NCI-H1694 (cell line): Measurements from ENCODE around the gene FYN.

Experiments used
- DNase-seq: peaks from one replicate; lab custom pipeline; 2025; lab: John Stamatoyannopoulos, UW

The FYN gene

GRCh38 chr6:111725446-111726112, 147.7 kb downstream of the FYN start:
- no peak for DNase-seq

DNA sequence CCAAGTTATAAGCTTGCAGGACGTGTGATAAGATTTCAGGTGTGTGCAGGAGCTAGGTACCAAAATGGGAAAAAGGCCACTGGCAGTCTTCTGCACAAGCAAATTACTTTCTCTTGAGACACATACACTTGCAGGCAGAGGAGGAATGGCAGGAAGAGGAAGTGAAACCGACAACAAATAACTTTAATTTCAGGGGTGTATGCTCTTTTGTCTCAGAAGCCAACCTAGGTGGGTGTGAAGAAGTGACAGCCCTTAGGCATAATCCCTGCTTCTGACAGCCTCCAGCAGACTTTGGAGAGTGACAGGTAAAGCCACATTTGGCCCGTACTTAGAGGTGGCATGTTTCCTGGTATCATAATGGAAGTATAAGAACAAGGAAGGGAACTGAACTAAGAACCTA, 148.7 kb downstream of the FYN start:
- DNase-seq, result no peak

DNA sequence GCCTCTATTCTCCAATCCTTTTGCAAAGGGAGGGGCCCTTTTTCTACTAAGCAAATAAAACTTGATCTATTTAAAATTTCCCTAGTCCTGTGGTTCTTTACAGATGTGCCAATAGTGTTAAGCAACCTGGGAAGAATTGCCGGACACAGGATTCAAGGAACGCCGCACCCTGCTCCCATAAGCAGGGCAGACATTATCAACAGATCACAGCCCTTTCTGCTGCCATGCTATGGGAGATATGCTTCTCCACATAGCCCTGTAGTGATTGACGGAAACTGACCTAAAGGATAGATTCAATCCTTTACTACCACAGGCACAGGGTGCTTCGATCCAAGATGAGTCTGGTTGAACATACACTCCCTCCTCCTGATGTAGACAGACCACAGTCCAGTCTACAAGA, 149.2 kb downstream of the FYN start:
- no peak for DNase-seq

GRCh38 chr6:111723412-111723970, 149.8 kb downstream of the FYN start:
- no peak for DNase-seq

GRCh38 chr6:111722179-111722731, 151.0 kb downstream of the FYN start:
- DNase-seq, result no peak

DNA sequence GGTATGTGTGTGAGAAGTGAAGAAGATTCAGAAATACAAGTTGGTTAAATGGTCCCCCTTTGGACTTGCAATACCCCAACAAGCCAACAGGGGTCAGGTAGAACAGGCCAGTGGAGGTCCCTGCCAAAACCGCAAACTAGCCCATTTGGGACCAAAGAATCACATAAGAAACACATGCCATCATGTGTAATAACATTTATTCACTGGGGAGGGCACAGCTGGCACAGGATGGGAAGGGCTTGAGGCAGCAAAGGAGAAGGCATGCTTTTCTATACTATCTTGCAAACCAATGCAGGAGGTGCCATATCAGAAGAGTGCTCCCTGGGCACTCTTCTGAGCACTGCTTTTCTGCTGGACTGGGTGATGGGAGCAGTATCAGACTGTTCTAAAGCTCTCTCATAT, 151.5 kb downstream of the FYN start:
- no peak for DNase-seq

DNA sequence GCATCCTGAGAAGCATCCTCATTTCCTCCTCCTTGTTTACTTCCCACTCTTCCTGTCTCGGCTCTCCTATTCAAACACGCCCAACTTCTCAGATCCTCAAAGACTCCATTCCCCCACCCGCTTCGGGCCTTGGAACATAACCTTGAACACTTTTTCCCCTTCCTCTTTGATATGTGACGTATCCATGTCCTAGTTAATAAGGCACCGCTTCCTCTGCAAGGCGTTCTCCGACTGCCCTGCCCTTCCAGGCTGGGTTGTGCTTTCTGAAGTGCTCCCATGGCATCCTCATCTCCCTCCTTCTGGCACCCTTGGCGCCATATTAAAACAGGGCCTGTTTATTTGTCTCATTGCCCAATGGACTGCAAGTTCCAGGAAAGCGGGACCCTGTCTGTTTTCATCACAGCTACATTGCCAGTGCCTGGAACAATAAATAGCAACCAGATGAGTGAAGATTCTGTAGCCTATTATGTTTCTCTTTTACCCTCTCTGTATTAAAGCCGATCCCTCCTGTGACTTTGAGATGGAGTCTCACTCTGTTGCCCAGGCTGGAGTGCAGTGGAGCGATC, 152.2 kb downstream of the FYN start:
- no peak for DNase-seq

DNA sequence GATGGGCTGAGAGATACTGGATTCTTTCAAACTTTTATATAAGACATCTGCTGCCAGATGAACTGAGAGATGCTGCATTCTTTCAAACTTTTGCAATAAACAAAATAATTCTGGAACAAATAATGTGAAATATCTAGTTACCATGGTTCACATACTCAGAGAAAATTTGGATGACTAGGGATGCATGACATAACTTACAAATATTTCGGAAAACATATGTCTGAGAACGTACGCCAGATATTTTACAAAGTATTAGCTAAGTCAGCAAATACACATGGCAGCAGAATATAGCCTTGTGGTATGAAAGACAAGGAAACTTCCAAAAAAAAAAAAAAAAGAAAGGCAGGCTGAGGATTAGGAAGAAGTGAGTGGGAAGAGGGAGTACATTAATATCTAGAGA, 154.3 kb downstream of the FYN start:
- DNase-seq, result no peak

GRCh38 chr6:111718326-111718725, 154.9 kb downstream of the FYN start:
- no peak for DNase-seq

GRCh38 chr6:111717621-111718020, 155.6 kb downstream of the FYN start:
- DNase-seq, result no peak

- DNase-seq, result no peak
These were observed 156.9 kb downstream of the FYN start for GRCh38 chr6:111716325-111716724.

DNA sequence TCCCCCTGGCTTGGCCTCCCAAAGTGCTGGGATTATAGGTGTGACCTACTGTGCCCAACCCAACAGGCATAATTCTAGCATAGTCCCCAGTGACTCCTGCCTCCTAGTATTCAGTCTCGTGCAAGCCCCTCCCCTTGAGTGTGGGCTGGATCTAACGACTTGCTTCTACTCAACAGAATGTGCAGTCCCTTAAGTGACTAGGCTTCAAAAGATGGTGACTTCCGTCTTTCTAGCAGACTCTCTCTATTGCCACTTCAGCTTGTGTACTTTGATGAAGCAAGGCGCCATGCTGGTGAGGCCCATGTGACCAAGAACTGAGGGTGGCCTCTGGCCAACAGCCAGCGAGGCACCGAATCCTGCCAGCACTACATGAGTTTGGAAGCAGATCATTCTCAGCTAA, 157.9 kb downstream of the FYN start:
- no peak for DNase-seq

GRCh38 chr6:111714416-111715270, 158.6 kb downstream of the FYN start:
- DNase-seq, result no peak

DNA sequence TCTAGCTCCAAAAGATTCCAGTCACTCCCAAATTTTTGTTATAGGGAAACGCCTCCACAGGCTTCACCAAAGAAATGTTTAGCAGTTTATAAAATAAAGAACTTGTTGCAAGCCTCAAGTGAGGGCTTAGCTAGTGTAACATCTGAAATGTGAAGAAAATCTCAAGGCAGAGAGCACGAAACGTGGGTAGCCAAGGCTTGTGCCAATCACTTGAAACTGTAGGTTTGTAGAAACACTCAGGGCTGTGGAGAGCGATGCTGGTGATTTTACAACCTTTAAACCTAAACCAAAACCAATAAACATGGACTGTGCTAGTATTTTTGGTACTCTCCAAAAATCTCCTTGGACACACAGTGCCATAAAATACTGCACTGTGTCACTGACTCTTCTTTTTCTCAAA, 159.4 kb downstream of the FYN start:
- DNase-seq, result no peak

GRCh38 chr6:111713236-111713635, 160.0 kb downstream of the FYN start:
- no peak for DNase-seq

DNA sequence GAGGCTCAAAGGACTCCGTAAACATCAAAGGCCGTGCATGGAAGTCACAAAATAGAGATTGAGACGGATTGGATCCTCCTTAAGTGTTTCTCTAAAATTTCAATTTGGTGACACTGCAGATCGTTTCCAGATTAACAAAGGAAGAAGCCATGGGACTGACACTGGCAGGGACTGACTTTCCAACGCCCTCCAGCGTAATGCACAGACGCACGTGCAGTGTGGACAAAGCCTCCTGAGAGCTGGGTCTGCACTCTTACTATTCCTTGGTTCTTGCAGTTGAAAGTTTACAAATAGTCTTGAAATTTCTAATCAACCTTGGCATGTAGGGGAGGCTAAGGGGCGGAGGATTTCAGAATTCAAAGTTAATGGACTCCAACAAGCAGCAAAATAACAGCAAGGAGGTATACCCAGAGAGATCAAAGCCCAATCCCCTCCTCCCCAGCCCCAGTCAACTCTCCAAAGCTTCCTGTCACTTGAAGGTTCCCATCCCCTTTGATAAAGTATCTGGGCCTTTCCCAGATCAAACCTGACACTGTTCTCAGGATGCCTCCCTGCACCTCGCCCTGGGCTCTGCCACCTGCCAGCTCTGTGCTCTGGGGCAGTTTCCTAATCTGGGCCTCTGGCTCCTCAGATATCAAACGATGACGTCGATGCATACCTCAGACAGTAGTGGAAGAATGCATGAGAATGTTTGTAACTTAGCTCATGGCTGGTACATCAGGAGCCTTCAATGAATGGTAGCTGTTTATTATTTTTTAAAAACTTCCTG, 161.1 kb downstream of the FYN start:
- no peak for DNase-seq

GRCh38 chr6:111711476-111711875, 161.8 kb downstream of the FYN start:
- DNase-seq, result peak; percentile 92

DNA sequence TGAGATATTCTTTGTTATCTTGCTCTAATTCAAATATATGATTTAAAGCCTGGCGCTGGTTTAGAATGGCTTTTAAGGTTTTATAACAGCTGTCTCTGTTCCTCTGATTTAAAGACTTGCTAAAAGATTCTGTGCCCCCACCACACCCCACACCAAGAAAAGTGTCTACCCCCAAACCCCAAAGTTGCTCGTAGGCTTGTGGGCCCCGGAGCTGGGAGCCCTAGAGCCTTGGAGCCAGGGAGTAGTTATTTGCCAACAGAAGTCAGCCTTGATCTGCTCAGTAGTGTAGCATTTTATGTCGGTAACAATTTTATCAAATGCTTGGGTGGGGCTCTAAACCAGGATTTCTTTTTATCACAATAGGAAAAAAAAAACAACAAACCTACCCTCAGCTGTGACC, 162.3 kb downstream of the FYN start:
- DNase-seq, result no peak

DNA sequence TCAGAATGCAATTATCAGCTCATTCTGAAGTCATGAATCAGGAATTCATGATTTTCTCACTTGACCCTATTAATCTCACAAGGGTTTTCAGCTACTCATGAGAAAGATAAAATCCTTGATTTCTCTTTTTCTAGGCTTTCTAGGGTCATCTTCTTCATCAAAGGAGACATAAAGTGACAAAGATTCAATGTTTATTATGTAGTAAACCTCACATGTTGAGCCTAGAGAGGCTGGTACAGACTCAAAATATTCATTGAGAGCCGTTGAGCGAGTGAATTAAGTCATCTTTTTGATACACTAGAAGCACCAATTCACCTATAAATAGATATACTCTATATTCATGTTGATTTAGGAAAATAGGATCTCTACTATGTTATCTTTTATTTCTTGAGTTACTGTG, 162.8 kb downstream of the FYN start:
- DNase-seq, result no peak

- peak; percentile 60 for DNase-seq
These were observed 163.4 kb downstream of the FYN start for GRCh38 chr6:111709615-111710398.

DNA sequence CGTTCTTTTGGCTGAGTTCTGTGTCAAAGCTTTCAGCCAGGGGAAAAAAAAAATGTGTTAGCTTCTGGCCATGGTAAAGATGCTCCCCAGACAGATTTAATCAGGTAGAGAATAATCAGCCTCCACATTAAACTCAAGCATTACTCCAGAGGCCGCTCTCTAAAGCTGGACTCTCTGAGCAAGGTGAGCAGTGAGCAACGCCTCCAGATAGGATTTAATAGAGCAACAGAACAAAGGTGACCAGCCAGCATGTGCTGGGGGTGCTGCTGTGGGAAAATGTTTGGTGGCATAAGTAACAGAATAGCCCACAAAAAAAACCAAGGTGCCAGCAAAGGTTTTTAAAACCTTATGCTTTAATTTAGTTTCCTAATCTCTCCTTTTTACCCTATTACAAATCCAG, 164.1 kb downstream of the FYN start:
- no peak for DNase-seq
